Fibroblast of skin of right biceps (primary cell): ENCODE results near the gene CSNK1G1.

Experiments used
- DNase-seq: peaks from one replicate; pipeline ENCODE4 v3.0.0-alpha.2; 2013

Gene CSNK1G1

GRCh38 chr15:64149893-64150578, 205.9 kb downstream of the CSNK1G1 start:
- no peak for DNase-seq

- DNase-seq = no peak
Measured at GRCh38 chr15:64149424-64149823, 206.5 kb downstream of the CSNK1G1 start.

GRCh38 chr15:64148581-64148980, 207.4 kb downstream of the CSNK1G1 start:
- DNase-seq = no peak

- DNase-seq = no peak
Measured at GRCh38 chr15:64148168-64148567, 207.8 kb downstream of the CSNK1G1 start.

GRCh38 chr15:64146885-64147681, 208.9 kb downstream of the CSNK1G1 start:
- no peak for DNase-seq

GRCh38 chr15:64146520-64146884, 209.5 kb downstream of the CSNK1G1 start:
- DNase-seq = no peak

- DNase-seq = no peak
Measured at GRCh38 chr15:64146041-64146440, 209.9 kb downstream of the CSNK1G1 start.

GRCh38 chr15:64144565-64145281, 211.2 kb downstream of the CSNK1G1 start:
- DNase-seq = no peak

GRCh38 chr15:64144192-64144564, 211.8 kb downstream of the CSNK1G1 start:
- no peak for DNase-seq

GRCh38 chr15:64143276-64143675, 212.7 kb downstream of the CSNK1G1 start:
- DNase-seq = no peak

GRCh38 chr15:64141798-64142512, 214.0 kb downstream of the CSNK1G1 start:
- DNase-seq = no peak

- DNase-seq = no peak
Measured at GRCh38 chr15:64138331-64138941, 217.5 kb downstream of the CSNK1G1 start.

GRCh38 chr15:64137226-64137833, 218.6 kb downstream of the CSNK1G1 start:
- DNase-seq = no peak

- DNase-seq = no peak
Measured at GRCh38 chr15:64136347-64136746, 219.6 kb downstream of the CSNK1G1 start.

GRCh38 chr15:64134345-64134829, 221.6 kb downstream of the CSNK1G1 start:
- DNase-seq = no peak

- no peak for DNase-seq
Measured at GRCh38 chr15:64133623-64134344, 222.2 kb downstream of the CSNK1G1 start.

- no peak for DNase-seq
Measured at GRCh38 chr15:64132217-64132616, 223.8 kb downstream of the CSNK1G1 start.

GRCh38 chr15:64131547-64131946, 224.4 kb downstream of the CSNK1G1 start:
- DNase-seq = no peak

GRCh38 chr15:64130159-64130558, 225.8 kb downstream of the CSNK1G1 start:
- DNase-seq = no peak

- DNase-seq = no peak
Measured at GRCh38 chr15:64127521-64128270, 228.3 kb downstream of the CSNK1G1 start.

- no peak for DNase-seq
Measured at GRCh38 chr15:64125978-64126377, 230.0 kb downstream of the CSNK1G1 start.
